Measurements from ENCODE around the gene PTTG2. TPM values are rescaled to one million over a fixed set of nuclear protein-coding genes. Genes with fewer than 3 reads are reported as not detected.

Gene PTTG2
- polyA plus RNA-seq, 4 donors = 0.09 TPM; not detected in 3

DNA sequence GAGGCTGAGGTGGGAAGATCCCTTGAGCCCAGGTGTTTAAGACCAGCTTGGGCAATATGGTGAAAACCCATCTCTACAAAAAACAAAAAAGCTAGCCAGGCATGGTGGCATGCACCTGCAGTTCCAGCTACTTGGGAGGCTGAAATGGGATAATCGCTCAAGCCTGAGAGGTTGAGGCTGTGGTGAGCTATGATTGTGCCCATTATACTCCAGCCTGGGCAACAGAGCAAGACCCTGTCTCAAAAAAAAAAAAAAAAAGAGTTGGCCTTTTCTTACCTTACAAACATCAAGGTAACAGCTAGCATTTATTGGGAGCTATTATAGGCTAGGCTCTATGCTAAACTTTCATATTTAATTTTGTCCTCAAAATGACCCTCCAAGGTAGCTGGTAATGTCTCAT, 43.4 kb downstream of the PTTG2 start:
- no peak overlapping the region for H3K27ac ChIP-seq (ENCODE audit: low read depth in 1 of 3, low read length in 2 of 3)
- peaks cover 0 to 3% (median 0%) of the 10 kb centered on the region in 3 donors for H3K36me3 ChIP-seq (ENCODE audit: control insufficient read depth in 3 of 3, insufficient read depth in 2 of 3, low read depth in 1 of 3, low read length in 3 of 3)
- FAIRE-seq (no peak), DNase-seq (no peak)
- no peak overlapping the region for H3K4me3 ChIP-seq (ENCODE audit: low read depth in 1 of 3, low read length in 3 of 3)
- no peaks in the 10 kb centered on the region for H3K27me3 ChIP-seq (ENCODE audit: control insufficient read depth in 3 of 3, insufficient read depth in 3 of 3, low read length in 3 of 3)
- 96 to 100% (median 96%) methylated on average over 1 of the region's 1 CpG for WGBS, 3 donors
- no peaks in the 10 kb centered on the region for H3K9me3 ChIP-seq (ENCODE audit: control insufficient read depth in 2 of 2, insufficient read depth in 1 of 2, low read depth in 1 of 2, low read length in 1 of 2)
- H3K4me1 ChIP-seq (ENCODE audit: control insufficient read depth in 3 of 3, insufficient read depth in 2 of 3, low read depth in 1 of 3, low read length in 2 of 3) = peaks cover 3 to 40% (median 4%) of the 10 kb centered on the region in 3 donors

DNA sequence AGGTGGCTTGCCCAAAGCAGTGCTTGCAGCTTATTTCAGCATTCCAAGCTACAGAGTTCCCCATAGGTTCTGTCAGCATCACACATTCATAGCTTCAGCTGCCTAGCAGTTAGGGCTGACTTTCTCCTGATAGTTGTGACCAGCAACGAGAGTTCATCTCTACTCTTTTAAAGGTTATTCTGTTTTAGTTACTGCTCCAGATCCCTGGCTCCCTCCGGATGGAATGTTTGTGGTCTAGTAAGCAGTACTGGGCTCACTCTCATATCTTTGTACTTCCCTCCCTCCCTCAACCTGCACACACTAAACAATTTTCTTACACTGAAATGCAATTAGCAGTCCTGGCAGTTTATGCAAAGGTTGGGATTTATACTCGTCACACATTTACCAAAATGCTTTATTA, 43.9 kb downstream of the PTTG2 start:
- H3K4me1 ChIP-seq (ENCODE audit: control insufficient read depth in 3 of 3, insufficient read depth in 2 of 3, low read depth in 1 of 3, low read length in 2 of 3) = peaks cover 3 to 44% (median 4%) of the 10 kb centered on the region in 3 donors
- peaks cover 0 to 3% (median 0%) of the 10 kb centered on the region in 3 donors for H3K36me3 ChIP-seq (ENCODE audit: control insufficient read depth in 3 of 3, insufficient read depth in 2 of 3, low read depth in 1 of 3, low read length in 3 of 3)
- WGBS, 3 donors = 70 to 79% (median 70%) methylated on average over 3 of the region's 3 CpGs
- H3K4me3 ChIP-seq (ENCODE audit: low read depth in 1 of 3, low read length in 3 of 3) = no peak overlapping the region
- no peak for FAIRE-seq
- no peak overlapping the region for H3K27ac ChIP-seq (ENCODE audit: low read depth in 1 of 3, low read length in 2 of 3)
- no peaks in the 10 kb centered on the region for H3K9me3 ChIP-seq (ENCODE audit: control insufficient read depth in 2 of 2, insufficient read depth in 1 of 2, low read depth in 1 of 2, low read length in 1 of 2)
- DNase-seq = no peak
- no peaks in the 10 kb centered on the region for H3K27me3 ChIP-seq (ENCODE audit: control insufficient read depth in 3 of 3, insufficient read depth in 3 of 3, low read length in 3 of 3)

DNA sequence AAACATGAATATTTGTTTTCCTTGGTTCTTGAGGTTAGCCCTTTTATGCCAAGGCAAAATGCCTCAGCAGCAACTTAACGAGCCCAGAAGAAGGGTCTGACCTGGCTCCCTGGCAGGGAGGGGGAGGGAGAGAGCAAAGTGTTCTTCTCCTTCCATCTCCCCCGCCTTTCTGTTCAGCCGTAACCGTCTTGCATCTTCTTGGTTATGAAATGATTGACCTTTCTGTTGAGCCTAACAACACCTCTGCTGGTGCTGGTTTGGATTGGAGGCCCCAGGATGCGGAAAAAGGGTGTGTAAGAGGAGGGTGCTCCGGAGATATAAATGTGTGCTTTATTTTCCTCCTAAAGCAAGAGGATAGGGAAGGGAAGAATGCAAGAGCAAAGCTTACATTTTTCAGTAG, 44.7 kb downstream of the PTTG2 start:
- peak overlapping the region in 1 of 3 donors; percentile 25 for H3K27ac ChIP-seq (ENCODE audit: low read depth in 1 of 3, low read length in 2 of 3)
- no peaks in the 10 kb centered on the region for H3K27me3 ChIP-seq (ENCODE audit: control insufficient read depth in 3 of 3, insufficient read depth in 3 of 3, low read length in 3 of 3)
- no peaks in the 10 kb centered on the region for H3K9me3 ChIP-seq (ENCODE audit: control insufficient read depth in 2 of 2, insufficient read depth in 1 of 2, low read depth in 1 of 2, low read length in 1 of 2)
- H3K36me3 ChIP-seq (ENCODE audit: control insufficient read depth in 3 of 3, insufficient read depth in 2 of 3, low read depth in 1 of 3, low read length in 3 of 3) = peaks cover 0 to 3% (median 0%) of the 10 kb centered on the region in 3 donors
- DNase-seq (no peak), FAIRE-seq (no peak)
- H3K4me3 ChIP-seq (ENCODE audit: low read depth in 1 of 3, low read length in 3 of 3) = no peak overlapping the region
- WGBS, 3 donors = 55 to 61% (median 55%) methylated on average over 6 of the region's 6 CpGs
- H3K4me1 ChIP-seq (ENCODE audit: control insufficient read depth in 3 of 3, insufficient read depth in 2 of 3, low read depth in 1 of 3, low read length in 2 of 3) = peaks cover 2 to 48% (median 3%) of the 10 kb centered on the region in 3 donors

DNA sequence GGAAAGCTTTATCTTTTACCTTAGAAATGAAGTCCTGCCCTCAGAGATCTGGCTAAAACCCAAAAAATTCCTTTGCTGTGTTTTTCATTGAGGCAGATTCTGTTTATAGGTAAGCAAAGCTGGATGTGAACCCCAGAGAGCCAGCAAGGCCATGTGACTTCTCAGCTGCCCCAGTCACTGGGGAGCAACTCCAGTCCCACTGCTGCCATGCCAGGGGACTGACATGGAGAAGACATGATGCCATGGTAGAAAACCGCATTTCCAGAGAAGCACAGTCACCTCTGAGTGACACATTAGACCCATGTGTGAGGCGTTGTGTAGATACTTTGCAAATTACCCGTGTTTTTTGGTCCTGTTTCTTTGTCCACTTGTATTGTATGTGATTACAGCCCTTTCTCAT, 45.4 kb downstream of the PTTG2 start:
- peak overlapping the region in 1 of 3 donors; percentile 25 for H3K27ac ChIP-seq (ENCODE audit: low read depth in 1 of 3, low read length in 2 of 3)
- peaks cover 2 to 56% (median 6%) of the 10 kb centered on the region in 3 donors for H3K4me1 ChIP-seq (ENCODE audit: control insufficient read depth in 3 of 3, insufficient read depth in 2 of 3, low read depth in 1 of 3, low read length in 2 of 3)
- no peaks in the 10 kb centered on the region for H3K27me3 ChIP-seq (ENCODE audit: control insufficient read depth in 3 of 3, insufficient read depth in 3 of 3, low read length in 3 of 3)
- no peak for FAIRE-seq
- no peak for DNase-seq
- H3K9me3 ChIP-seq (ENCODE audit: control insufficient read depth in 2 of 2, insufficient read depth in 1 of 2, low read depth in 1 of 2, low read length in 1 of 2) = no peaks in the 10 kb centered on the region
- 79 to 83% (median 81%) methylated on average over 3 of the region's 3 CpGs for WGBS, 3 donors
- no peak overlapping the region for H3K4me3 ChIP-seq (ENCODE audit: low read depth in 1 of 3, low read length in 3 of 3)
- peaks cover 0 to 3% (median 0%) of the 10 kb centered on the region in 3 donors for H3K36me3 ChIP-seq (ENCODE audit: control insufficient read depth in 3 of 3, insufficient read depth in 2 of 3, low read depth in 1 of 3, low read length in 3 of 3)

DNA sequence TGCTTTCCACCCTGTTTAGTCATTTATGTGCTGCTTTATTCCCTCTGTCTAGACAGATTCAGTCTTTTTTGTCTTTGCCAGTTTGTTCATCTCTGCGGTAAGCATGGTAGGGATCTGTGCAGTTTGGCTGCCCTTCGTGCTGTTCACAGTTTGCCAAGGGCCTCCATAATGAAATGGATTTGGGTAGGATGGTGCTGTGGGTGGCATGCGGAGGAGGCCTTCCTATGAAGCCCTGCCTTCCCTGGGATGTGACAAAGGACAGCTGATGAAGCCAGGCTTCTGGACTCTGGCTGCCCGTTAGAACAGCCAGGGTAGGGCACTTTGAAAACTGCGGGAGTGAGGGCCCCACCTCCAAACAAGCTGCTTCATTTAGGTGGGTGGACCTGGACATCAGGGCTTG, 47.4 kb downstream of the PTTG2 start:
- Histone ChIP-seq H3K36me3 (ENCODE audit: control insufficient read depth in 3 of 3, insufficient read depth in 2 of 3, low read depth in 1 of 3, low read length in 3 of 3) (peaks cover 0 to 3% (median 0%) of the 10 kb centered on the region in 3 donors), H3K27ac (ENCODE audit: low read depth in 1 of 3, low read length in 2 of 3) (peak overlapping the region in 1 of 3 donors; percentile 82), H3K27me3 (ENCODE audit: control insufficient read depth in 3 of 3, insufficient read depth in 3 of 3, low read length in 3 of 3) (no peaks in the 10 kb centered on the region), H3K4me1 (ENCODE audit: control insufficient read depth in 3 of 3, insufficient read depth in 2 of 3, low read depth in 1 of 3, low read length in 2 of 3) (peaks cover 0 to 71% (median 6%) of the 10 kb centered on the region in 3 donors), H3K9me3 (ENCODE audit: control insufficient read depth in 2 of 2, insufficient read depth in 1 of 2, low read depth in 1 of 2, low read length in 1 of 2) (no peaks in the 10 kb centered on the region), H3K4me3 (ENCODE audit: low read depth in 1 of 3, low read length in 3 of 3) (no peak overlapping the region)
- no peak for DNase-seq
- 69 to 74% (median 73%) methylated on average over 5 of the region's 5 CpGs for WGBS, 3 donors
- no peak for FAIRE-seq

DNA sequence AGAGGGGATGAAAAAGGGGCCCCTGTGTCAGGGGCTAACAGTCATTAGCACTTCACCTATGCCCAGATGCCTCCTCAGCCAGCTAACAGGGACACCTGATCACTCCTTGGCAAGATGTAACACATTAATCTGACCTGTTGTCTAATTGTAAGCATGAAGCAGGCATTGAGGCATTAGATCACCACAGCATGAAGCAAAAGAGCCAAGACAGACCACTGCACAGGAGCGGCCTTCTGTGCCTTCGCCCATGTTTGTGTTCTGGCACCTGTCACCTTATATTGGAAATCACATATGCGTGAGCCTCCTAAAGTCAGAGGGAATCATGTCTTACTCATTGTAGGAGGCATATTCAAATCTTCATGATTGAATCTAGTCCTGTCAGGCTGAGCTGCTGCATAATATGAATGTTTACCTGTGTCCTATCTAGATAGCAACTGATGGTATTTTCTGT, 48.4 kb downstream of the PTTG2 start:
- Histone ChIP-seq H3K4me1 (ENCODE audit: control insufficient read depth in 3 of 3, insufficient read depth in 2 of 3, low read depth in 1 of 3, low read length in 2 of 3) (peaks cover 2 to 74% (median 6%) of the 10 kb centered on the region in 3 donors), H3K27ac (ENCODE audit: low read depth in 1 of 3, low read length in 2 of 3) (peak overlapping the region in 1 of 3 donors; percentile 82), H3K27me3 (ENCODE audit: control insufficient read depth in 3 of 3, insufficient read depth in 3 of 3, low read length in 3 of 3) (no peaks in the 10 kb centered on the region), H3K36me3 (ENCODE audit: control insufficient read depth in 3 of 3, insufficient read depth in 2 of 3, low read depth in 1 of 3, low read length in 3 of 3) (peaks cover 0 to 3% (median 0%) of the 10 kb centered on the region in 3 donors), H3K4me3 (ENCODE audit: low read depth in 1 of 3, low read length in 3 of 3) (no peak overlapping the region), H3K9me3 (ENCODE audit: control insufficient read depth in 2 of 2, insufficient read depth in 1 of 2, low read depth in 1 of 2, low read length in 1 of 2) (no peaks in the 10 kb centered on the region)
- no peak for FAIRE-seq
- 66 to 81% (median 73%) methylated on average over 3 of the region's 3 CpGs for WGBS, 3 donors
- peak; percentile 10 to 76 for DNase-seq

DNA sequence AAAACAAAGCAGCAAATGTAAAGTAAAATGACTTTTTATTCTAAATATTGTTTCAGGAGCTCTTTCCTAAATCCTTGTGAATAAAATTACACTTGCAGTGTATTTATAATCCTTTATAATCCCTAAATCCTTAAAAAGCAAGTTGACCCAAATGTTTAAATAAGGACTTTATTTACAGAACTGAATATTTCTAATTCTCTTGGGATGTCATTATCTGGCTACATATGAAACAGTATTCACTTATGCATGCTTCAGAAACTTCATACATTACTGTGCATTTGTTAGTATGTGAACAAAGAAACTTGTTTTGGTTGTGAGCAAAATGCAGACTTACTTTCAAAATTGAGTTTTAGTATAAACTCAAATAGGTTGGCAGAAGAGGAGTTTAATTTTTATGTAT, 49.2 kb downstream of the PTTG2 start:
- DNase-seq = no peak
- Histone ChIP-seq H3K4me3 (ENCODE audit: low read depth in 1 of 3, low read length in 3 of 3) (no peak overlapping the region), H3K27ac (ENCODE audit: low read depth in 1 of 3, low read length in 2 of 3) (peak overlapping the region in 1 of 3 donors; percentile 82), H3K9me3 (ENCODE audit: control insufficient read depth in 2 of 2, insufficient read depth in 1 of 2, low read depth in 1 of 2, low read length in 1 of 2) (no peaks in the 10 kb centered on the region), H3K4me1 (ENCODE audit: control insufficient read depth in 3 of 3, insufficient read depth in 2 of 3, low read depth in 1 of 3, low read length in 2 of 3) (peaks cover 3 to 73% (median 6%) of the 10 kb centered on the region in 3 donors), H3K27me3 (ENCODE audit: control insufficient read depth in 3 of 3, insufficient read depth in 3 of 3, low read length in 3 of 3) (no peaks in the 10 kb centered on the region), H3K36me3 (ENCODE audit: control insufficient read depth in 3 of 3, insufficient read depth in 2 of 3, low read depth in 1 of 3, low read length in 3 of 3) (peaks cover 0 to 8% (median under 1%) of the 10 kb centered on the region in 3 donors)
- no peak for FAIRE-seq

DNA sequence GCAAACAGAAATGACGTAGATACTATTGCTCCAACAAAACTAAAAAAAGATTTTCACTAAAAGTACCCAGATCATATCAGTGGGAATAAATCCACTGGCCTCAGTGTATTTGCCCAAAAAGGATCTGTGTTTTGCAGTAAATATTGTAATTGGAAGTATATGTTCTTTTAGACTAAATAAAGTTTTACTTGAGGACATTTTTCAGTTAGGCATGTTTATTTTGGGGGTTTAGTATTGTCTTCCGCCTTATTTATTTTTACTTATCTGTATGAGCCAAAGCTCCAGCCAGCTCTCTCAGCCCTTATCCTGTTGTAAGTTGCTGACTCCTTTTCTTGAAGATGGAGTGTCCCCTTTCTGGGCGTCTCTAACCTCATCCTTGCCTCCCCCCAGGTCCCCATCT, 49.8 kb downstream of the PTTG2 start:
- H3K9me3 ChIP-seq (ENCODE audit: control insufficient read depth in 2 of 2, insufficient read depth in 1 of 2, low read depth in 1 of 2, low read length in 1 of 2) = no peaks in the 10 kb centered on the region
- 69 to 87% (median 78%) methylated on average over 3 of the region's 3 CpGs for WGBS, 3 donors
- H3K4me1 ChIP-seq (ENCODE audit: control insufficient read depth in 3 of 3, insufficient read depth in 2 of 3, low read depth in 1 of 3, low read length in 2 of 3) = peaks cover 3 to 69% (median 6%) of the 10 kb centered on the region in 3 donors
- peak overlapping the region in 2 of 3 donors; percentile 51 to 58 for H3K27ac ChIP-seq (ENCODE audit: low read depth in 1 of 3, low read length in 2 of 3)
- FAIRE-seq (no peak), DNase-seq (no peak)
- H3K4me3 ChIP-seq (ENCODE audit: low read depth in 1 of 3, low read length in 3 of 3) = no peak overlapping the region
- peaks cover 0 to 13% (median 4%) of the 10 kb centered on the region in 3 donors for H3K36me3 ChIP-seq (ENCODE audit: control insufficient read depth in 3 of 3, insufficient read depth in 2 of 3, low read depth in 1 of 3, low read length in 3 of 3)
- H3K27me3 ChIP-seq (ENCODE audit: control insufficient read depth in 3 of 3, insufficient read depth in 3 of 3, low read length in 3 of 3) = no peaks in the 10 kb centered on the region

All from small intestine (tissue), 7 donors.